Tibial nerve (tissue), 4 donors: ENCODE results near the gene BNIP5. TPM values are rescaled to one million over a fixed set of nuclear protein-coding genes. Genes with fewer than 3 reads are reported as not detected.
"Not testable (repeated sequence)": the region's sequence is repeated elsewhere in the genome, so short reads cannot be mapped to it uniquely, and the experiment has no call there.

Source experiments
- DNase-seq, 2 donors: peaks; one replicate each; pipeline ENCODE4 v3.0.0-alpha.2; 2019; ENCODE audit warnings: low spot score in 2 of 2
- H3K27ac ChIP-seq, 4 donors: fragments of 200-600 bp; sonication (generic) in 3 of 4; one replicate each; pipeline ENCODE4 v1.5.1; 2017 to 2019; ENCODE audit warnings: mild to moderate bottlenecking in 1 of 4
- H3K27me3 ChIP-seq, 2 donors: fragments of 200-600 bp; sonication (generic) in 1 of 2; one replicate each; pipeline versions ENCODE4 v1.5.1 to v1.6.0; 2017 to 2019
- H3K36me3 ChIP-seq, 3 donors: fragments of 200-600 bp; sonication (generic); one replicate each; pipeline ENCODE4 v1.5.1; 2018 to 2019
- H3K4me1 ChIP-seq, 4 donors: fragments of 200-600 bp; sonication (generic) in 3 of 4; one replicate each; pipeline ENCODE4 v1.5.1; 2017 to 2019
- H3K4me3 ChIP-seq, 4 donors: fragments of 200-600 bp; sonication (generic) in 3 of 4; one replicate each; pipeline ENCODE4 v1.5.1; 2017 to 2019; ENCODE audit warnings: mild to moderate bottlenecking in 1 of 4, moderate library complexity in 1 of 4
- H3K9me3 ChIP-seq, 4 donors: fragments of 200-600 bp; sonication (generic) in 3 of 4; one replicate each; pipeline ENCODE4 v1.5.1; 2017 to 2019
- EP300 ChIP-seq, 2 donors: sonication (generic); formaldehyde crosslinking; IDR thresholded peaks; one replicate each; pipeline ENCODE4 v1.6.1; 2017; ENCODE audit warnings: antibody characterized with exemption in 2 of 2, mild to moderate bottlenecking in 1 of 2
- POLR2A ChIP-seq, 2 donors: fragments of 450-650 bp; IDR thresholded peaks; one replicate each; pipeline ENCODE4 v1.6.1; 2017; ENCODE audit warnings: antibody characterized with exemption in 2 of 2, mild to moderate bottlenecking in 2 of 2, moderate library complexity in 2 of 2
- WGBS, 2 donors: methylation state at CpG; one replicate each; pipeline ENCODE4 v1.1.5; 2018; 5-methylcytosine and 5-hydroxymethylcytosine counted together
- total RNA-seq, 4 donors: library from RNA; depleted of rRNA; stranded (reverse); fragments of >200 nt; gene quantifications; one replicate each; pipeline ENCODE4 v1.1.0, GENCODE V29; 2016
- TF ChIP-seq, protein P1 (sequence below), 5 experiments: fragments of 200-600 bp in 3 of 5; fragments of 450-650 bp in 2 of 5; sonication (generic) in 3 of 5; IDR thresholded peaks; one replicate each; pipeline ENCODE4 v1.5.1; 2016 to 2019; ENCODE audit warnings: antibody characterized with exemption in 5 of 5, mild to moderate bottlenecking in 3 of 5, moderate library complexity in 2 of 5

Gene BNIP5
- total RNA-seq, 4 donors from 2014 or later = not detected

DNA sequence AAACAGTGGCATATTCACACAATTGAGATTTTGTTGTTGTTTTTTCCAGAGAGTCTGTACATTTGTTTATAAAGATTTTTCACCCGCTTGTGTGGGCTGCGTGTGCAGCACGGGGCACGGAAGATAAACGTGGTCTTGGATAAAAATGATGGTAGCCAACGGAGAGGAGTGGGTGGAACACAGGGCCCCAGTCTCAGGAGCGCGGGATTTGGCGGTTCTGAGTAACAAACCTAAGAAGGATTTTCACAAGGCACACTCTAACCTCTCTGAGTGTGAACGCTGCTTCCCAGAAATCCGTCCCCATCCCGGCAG, 3.6 kb upstream of the BNIP5 start:
- H3K9me3 ChIP-seq = no peaks in the 10 kb centered on the region
- no peak overlapping the region for H3K4me3 ChIP-seq
- no peak for TF ChIP-seq POLR2A (IDR thresholded peaks at IDR 0.05)
- TF ChIP-seq, protein P1, sequence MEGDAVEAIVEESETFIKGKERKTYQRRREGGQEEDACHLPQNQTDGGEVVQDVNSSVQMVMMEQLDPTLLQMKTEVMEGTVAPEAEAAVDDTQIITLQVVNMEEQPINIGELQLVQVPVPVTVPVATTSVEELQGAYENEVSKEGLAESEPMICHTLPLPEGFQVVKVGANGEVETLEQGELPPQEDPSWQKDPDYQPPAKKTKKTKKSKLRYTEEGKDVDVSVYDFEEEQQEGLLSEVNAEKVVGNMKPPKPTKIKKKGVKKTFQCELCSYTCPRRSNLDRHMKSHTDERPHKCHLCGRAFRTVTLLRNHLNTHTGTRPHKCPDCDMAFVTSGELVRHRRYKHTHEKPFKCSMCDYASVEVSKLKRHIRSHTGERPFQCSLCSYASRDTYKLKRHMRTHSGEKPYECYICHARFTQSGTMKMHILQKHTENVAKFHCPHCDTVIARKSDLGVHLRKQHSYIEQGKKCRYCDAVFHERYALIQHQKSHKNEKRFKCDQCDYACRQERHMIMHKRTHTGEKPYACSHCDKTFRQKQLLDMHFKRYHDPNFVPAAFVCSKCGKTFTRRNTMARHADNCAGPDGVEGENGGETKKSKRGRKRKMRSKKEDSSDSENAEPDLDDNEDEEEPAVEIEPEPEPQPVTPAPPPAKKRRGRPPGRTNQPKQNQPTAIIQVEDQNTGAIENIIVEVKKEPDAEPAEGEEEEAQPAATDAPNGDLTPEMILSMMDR (IDR thresholded peaks at IDR 0.05) = no peak
- no peak for TF ChIP-seq EP300 (IDR thresholded peaks at IDR 0.05)
- H3K36me3 ChIP-seq = no peaks in the 10 kb centered on the region
- H3K27me3 ChIP-seq = no peaks in the 10 kb centered on the region
- no peak for DNase-seq
- 26 to 36% methylated on average over 12 of the region's 12 CpGs for WGBS, 2 donors
- peaks cover 0 to 25% (median 0%) of the 10 kb centered on the region in 4 donors for H3K4me1 ChIP-seq
- peak overlapping the region; percentile 70 to 87 (median 84) for H3K27ac ChIP-seq

DNA sequence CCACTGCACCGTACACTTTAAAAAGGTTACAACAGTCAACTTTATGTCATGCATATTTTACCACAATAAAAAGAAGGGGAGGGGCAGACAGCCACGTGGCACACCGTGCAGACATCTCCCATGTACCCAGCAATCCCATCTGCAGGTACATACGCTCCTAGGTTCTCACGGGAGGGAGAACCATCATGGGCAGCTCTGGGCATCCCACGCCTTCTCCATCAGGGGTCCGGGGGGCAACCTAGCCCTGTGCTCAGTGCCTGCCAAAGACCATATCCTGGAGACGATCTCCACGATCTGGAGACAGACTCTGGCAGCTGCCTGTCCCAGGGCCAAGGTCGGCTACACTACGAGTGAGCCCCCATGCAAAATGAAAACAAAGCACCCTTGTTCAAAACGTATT, 2.5 kb upstream of the BNIP5 start:
- Histone ChIP-seq H3K4me3 (no peak overlapping the region), H3K27ac (peak overlapping the region in 1 of 4 donors; percentile 87), H3K4me1 (peaks cover 0 to 35% (median 0%) of the 10 kb centered on the region in 4 donors), H3K36me3 (no peaks in the 10 kb centered on the region), H3K27me3 (no peaks in the 10 kb centered on the region), H3K9me3 (no peaks in the 10 kb centered on the region)
- TF ChIP-seq EP300 (IDR thresholded peaks at IDR 0.05) (no peak), POLR2A (IDR thresholded peaks at IDR 0.05) (no peak)
- TF ChIP-seq, protein P1 (IDR thresholded peaks at IDR 0.05) = no peak
- no peak for DNase-seq
- 52 to 71% methylated on average over 12 of the region's 12 CpGs for WGBS, 2 donors

DNA sequence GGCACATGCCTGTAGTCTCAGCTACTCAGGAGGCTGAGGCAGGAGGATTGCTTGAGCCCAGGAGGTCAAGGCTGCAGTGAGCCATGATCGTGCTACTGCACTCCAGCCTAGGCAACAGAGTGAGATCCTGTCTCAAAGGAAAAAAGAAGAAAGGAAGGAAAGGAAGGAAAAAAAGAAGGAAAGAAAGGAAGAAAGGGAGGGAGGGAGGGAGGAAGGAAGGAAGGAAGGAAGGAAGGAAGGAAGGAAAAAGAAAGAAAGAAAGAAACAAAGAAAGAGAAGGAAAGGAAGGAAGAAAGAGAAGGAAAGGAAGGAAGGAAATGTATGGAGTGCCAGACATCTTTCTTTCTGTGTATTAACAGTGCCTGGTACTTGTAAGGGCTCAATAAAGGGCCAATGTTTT, 1.5 kb upstream of the BNIP5 start:
- H3K27ac ChIP-seq, H3K27me3 ChIP-seq, H3K4me3 ChIP-seq, DNase-seq, H3K36me3 ChIP-seq, H3K9me3 ChIP-seq: not testable (repeated sequence)
- 82 to 100% methylated on average over 1 of the region's 1 CpG for WGBS, 2 donors
- peaks cover 0 to 44% (median 0%) of the 10 kb centered on the region in 4 donors for H3K4me1 ChIP-seq

DNA sequence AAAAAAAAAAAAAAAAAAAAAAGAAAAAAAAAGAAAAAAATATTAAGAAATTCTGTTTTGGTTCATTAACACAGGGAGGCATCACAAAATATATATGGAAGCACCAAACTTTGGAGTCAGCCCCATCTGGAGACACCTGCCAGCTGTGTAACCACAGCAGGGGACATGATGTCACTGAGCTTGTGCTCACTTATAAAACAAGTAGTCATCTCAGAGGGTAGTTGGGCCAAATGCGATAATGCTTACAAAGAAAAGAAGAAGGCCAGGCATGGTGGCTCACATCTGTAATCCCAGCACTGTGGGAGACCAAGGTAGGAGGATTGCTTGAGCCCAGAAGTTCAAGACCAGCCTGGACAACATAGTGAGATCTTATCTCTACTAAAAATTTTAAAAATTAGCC, 1.1 kb upstream of the BNIP5 start:
- Histone ChIP-seq H3K9me3 (no peaks in the 10 kb centered on the region), H3K4me3 (no peak overlapping the region), H3K27me3 (no peaks in the 10 kb centered on the region), H3K4me1 (peaks cover 0 to 47% (median 0%) of the 10 kb centered on the region in 4 donors), H3K36me3 (no peaks in the 10 kb centered on the region), H3K27ac (no peak overlapping the region)
- no peak for DNase-seq
- TF ChIP-seq POLR2A (IDR thresholded peaks at IDR 0.05) = no peak
- TF ChIP-seq, protein P1 (IDR thresholded peaks at IDR 0.05) = no peak
- no peak for TF ChIP-seq EP300 (IDR thresholded peaks at IDR 0.05)
- WGBS, 2 donors = 94 to 100% methylated on average over 1 of the region's 1 CpG

DNA sequence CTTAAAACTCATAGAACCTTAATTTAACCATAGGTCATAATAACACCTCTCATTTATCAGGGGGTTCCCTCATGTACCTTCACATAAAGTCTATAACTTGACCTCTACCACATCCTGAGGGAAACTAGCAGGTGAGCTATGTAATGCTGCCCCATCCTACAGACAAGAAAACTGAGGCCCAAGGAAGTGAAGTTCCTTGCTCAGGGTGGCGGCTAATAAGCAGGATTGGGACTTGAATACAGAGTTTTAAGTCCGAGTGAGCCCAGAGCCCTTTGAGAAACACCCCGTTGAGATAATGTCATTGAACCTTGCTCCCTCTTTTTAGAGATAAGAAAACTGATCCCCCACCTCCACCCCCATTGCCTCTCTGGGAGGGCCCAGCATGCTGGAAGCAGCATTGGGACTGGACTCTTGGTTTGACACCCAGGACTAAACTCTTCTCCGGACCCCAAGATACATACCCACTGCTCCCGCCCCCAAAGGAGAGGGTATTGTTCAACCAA, 429 bp downstream of the BNIP5 start:
- Histone ChIP-seq H3K36me3 (no peaks in the 10 kb centered on the region), H3K27ac (peak overlapping the region in 1 of 4 donors; percentile 48), H3K4me3 (no peak overlapping the region), H3K4me1 (peaks cover 0 to 42% (median 0%) of the 10 kb centered on the region in 4 donors), H3K27me3 (no peaks in the 10 kb centered on the region), H3K9me3 (no peaks in the 10 kb centered on the region)
- no peak for DNase-seq
- 90 to 96% methylated on average over 5 of the region's 5 CpGs for WGBS, 2 donors
- TF ChIP-seq, protein P1 (IDR thresholded peaks at IDR 0.05) = no peak
- TF ChIP-seq POLR2A (IDR thresholded peaks at IDR 0.05) (no peak), EP300 (IDR thresholded peaks at IDR 0.05) (no peak)
